ENCODE data around the gene PDGFA.

DNA sequence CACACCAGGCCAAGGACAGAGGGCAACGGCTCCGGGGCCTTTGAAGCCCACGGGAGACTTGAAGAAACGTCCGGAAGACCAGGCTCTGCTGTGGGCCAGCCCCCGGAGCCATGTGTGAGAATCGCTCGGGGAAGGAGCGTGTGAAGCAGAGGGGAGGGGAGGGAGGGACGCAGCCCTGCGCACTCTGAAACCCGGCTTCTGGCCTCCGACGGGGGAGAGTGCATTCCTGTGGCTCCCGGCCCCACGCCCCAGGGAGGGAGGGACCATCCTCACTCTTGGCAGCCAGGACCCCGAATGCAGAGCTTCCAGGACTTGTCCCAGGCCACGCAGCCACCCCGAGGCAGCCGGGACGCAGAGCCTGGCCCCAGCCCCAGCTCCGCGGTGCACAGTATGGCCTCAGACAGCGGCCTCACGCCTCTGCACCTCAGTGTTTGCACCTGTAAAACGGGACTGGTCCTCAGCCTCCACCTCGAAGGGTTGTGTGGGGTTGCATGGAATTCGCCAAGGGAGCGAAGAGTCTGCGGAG, 67.4 kb downstream of the PDGFA start:
- TF ChIP-seq, protein P1, sequence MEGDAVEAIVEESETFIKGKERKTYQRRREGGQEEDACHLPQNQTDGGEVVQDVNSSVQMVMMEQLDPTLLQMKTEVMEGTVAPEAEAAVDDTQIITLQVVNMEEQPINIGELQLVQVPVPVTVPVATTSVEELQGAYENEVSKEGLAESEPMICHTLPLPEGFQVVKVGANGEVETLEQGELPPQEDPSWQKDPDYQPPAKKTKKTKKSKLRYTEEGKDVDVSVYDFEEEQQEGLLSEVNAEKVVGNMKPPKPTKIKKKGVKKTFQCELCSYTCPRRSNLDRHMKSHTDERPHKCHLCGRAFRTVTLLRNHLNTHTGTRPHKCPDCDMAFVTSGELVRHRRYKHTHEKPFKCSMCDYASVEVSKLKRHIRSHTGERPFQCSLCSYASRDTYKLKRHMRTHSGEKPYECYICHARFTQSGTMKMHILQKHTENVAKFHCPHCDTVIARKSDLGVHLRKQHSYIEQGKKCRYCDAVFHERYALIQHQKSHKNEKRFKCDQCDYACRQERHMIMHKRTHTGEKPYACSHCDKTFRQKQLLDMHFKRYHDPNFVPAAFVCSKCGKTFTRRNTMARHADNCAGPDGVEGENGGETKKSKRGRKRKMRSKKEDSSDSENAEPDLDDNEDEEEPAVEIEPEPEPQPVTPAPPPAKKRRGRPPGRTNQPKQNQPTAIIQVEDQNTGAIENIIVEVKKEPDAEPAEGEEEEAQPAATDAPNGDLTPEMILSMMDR (IDR thresholded peaks at IDR 0.05): no peak
- TF ChIP-seq POLR2A (IDR thresholded peaks at IDR 0.05): no peak
- TF ChIP-seq POLR2AphosphoS5 (IDR thresholded peaks at IDR 0.05): no peak
